AG04449 (cell line): ENCODE measurements around the gene CAMTA1.
"Not testable (repeated sequence)": the region's sequence is repeated elsewhere in the genome, so short reads cannot be mapped to it uniquely, and the experiment has no call there.

ENCODE experiments used
- CTCF ChIA-PET: fragments of 350-600 bp; formaldehyde crosslinking; extraction: SDS; loops from one replicate; lab custom pipeline; 2021; ENCODE audit warnings: antibody characterized with exemption; lab: Yijun Ruan, JAX
- POLR2A ChIA-PET: fragments of 400-600, 350-600 bp; formaldehyde crosslinking; extraction: SDS; loops from one replicate; lab custom pipeline; 2020; ENCODE audit warnings: antibody characterized with exemption, inconsistent platforms; lab: Yijun Ruan, JAX
- DNase-seq: peaks from one replicate; pipeline ENCODE4 v3.0.0-alpha.2; 2010; ENCODE audit warnings: low read depth, low spot score
- H3K4me3 ChIP-seq: 2 replicates; pipeline ENCODE4 v1.5.1; 2011; ENCODE audit warnings: low read depth, mild to moderate bottlenecking, control low read depth, low read length
- CTCF ChIP-seq: IDR thresholded peaks from one replicate; pipeline ENCODE4 v1.5.1; 2011; ENCODE audit warnings: mild to moderate bottlenecking, moderate library complexity, low read length, control low read depth, inconsistent platforms; ENCODE audit not compliant: insufficient read depth; ENCODE audit errors: missing control alignments

The CAMTA1 gene

GRCh38 chr1:7406641-7407543 is 621.6 kb downstream of the CAMTA1 start:
- no peak for TF ChIP-seq CTCF
- POLR2A ChIA-PET = no interaction called here
- H3K4me3 ChIP-seq = no peak overlapping the region
- DNase-seq = no peak
- CTCF ChIA-PET = no interaction called here

- no peak for TF ChIP-seq CTCF
- DNase-seq = no peak
- POLR2A ChIA-PET = no interaction called here
- no peak overlapping the region for H3K4me3 ChIP-seq
- CTCF ChIA-PET = no interaction called here
Measured at GRCh38 chr1:7407544-7407895, 622.3 kb downstream of the CAMTA1 start.

GRCh38 chr1:7407980-7408770 is 622.9 kb downstream of the CAMTA1 start:
- no peak for TF ChIP-seq CTCF
- no peak overlapping the region for H3K4me3 ChIP-seq
- POLR2A ChIA-PET = no interaction called here
- DNase-seq = no peak
- CTCF ChIA-PET = interaction anchor here (1.2 to 1.7 kb wide), 2 partner anchors 201 to 338 kb away, joined by 3 to 4 read pairs; no protein-coding TSS in a partner anchor

- H3K4me3 ChIP-seq = no peak overlapping the region
- POLR2A ChIA-PET = no interaction called here
- no peak for DNase-seq
- no peak for TF ChIP-seq CTCF
- CTCF ChIA-PET = interaction anchor here (1.2 to 1.7 kb wide), 2 partner anchors 201 to 339 kb away, joined by 3 to 4 read pairs; no protein-coding TSS in a partner anchor
Measured at GRCh38 chr1:7408771-7409150, 623.5 kb downstream of the CAMTA1 start.

GRCh38 chr1:7409278-7409677 is 624.0 kb downstream of the CAMTA1 start:
- CTCF ChIA-PET = interaction anchor here (1.2 to 1.7 kb wide), 2 partner anchors 45 to 202 kb away, joined by 4 read pairs; no protein-coding TSS in a partner anchor
- no peak for DNase-seq
- POLR2A ChIA-PET = no interaction called here
- no peak overlapping the region for H3K4me3 ChIP-seq
- no peak for TF ChIP-seq CTCF

- ChIA-PET POLR2A (no interaction called here), CTCF (interaction anchor here (1.2 to 1.7 kb wide), 2 partner anchors 44 to 203 kb away, joined by 4 read pairs; no protein-coding TSS in a partner anchor)
- TF ChIP-seq CTCF = no peak
- H3K4me3 ChIP-seq = no peak overlapping the region
- no peak for DNase-seq
Measured at GRCh38 chr1:7410156-7410555, 624.9 kb downstream of the CAMTA1 start.

GRCh38 chr1:7417618-7418017 is 632.4 kb downstream of the CAMTA1 start:
- H3K4me3 ChIP-seq, CTCF ChIA-PET, DNase-seq, POLR2A ChIA-PET: not testable (repeated sequence)
